HuH-7.5 (cell line): Measurements from ENCODE around the gene FOXO3.
"Not testable (repeated sequence)": the region's sequence is repeated elsewhere in the genome, so short reads cannot be mapped to it uniquely, and the experiment has no call there.

ENCODE experiments used
- DNase-seq: peaks from one replicate; pipeline ENCODE4 v3.0.0; 2011; ENCODE audit warnings: low spot score

The FOXO3 gene

DNA sequence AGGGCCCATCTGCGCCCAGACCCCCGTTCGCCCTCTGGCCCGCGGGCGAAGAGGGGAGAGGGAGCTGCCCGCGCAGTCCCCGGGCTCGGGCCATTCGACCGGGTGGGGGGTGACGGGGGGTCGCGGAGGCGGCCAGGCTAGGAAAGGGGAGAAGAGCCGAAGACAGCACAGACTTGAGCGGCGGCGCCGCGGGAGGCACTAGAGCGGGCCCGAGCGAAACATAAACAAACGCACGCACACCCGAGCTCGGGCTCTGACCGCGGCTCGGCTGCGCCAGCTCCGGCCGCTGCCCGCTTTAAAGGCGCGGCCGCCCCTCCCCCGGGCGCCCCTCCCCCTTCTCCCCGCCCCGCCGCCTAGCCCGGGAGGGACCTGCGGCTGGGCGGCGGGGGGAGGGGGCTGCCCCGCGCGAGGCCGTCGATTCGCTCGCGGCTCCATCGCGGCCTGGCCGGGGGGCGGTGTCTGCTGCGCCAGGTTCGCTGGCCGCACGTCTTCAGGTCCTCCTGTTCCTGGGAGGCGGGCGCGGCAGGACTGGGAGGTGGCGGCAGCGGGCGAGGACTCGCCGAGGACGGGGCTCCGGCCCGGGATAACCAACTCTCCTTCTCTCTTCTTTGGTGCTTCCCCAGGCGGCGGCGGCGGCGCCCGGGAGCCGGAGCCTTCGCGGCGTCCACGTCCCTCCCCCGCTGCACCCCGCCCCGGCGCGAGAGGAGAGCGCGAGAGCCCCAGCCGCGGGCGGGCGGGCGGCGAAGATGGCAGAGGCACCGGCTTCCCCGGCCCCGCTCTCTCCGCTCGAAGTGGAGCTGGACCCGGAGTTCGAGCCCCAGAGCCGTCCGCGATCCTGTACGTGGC lies at the start of gene FOXO3:
TSS of gene FOXO3 (plus strand) at position 455 of the 846 bp plus-strand sequence. CDS start at position 747, 292 bp downstream.
- DNase-seq, result peak; percentile 96

DNA sequence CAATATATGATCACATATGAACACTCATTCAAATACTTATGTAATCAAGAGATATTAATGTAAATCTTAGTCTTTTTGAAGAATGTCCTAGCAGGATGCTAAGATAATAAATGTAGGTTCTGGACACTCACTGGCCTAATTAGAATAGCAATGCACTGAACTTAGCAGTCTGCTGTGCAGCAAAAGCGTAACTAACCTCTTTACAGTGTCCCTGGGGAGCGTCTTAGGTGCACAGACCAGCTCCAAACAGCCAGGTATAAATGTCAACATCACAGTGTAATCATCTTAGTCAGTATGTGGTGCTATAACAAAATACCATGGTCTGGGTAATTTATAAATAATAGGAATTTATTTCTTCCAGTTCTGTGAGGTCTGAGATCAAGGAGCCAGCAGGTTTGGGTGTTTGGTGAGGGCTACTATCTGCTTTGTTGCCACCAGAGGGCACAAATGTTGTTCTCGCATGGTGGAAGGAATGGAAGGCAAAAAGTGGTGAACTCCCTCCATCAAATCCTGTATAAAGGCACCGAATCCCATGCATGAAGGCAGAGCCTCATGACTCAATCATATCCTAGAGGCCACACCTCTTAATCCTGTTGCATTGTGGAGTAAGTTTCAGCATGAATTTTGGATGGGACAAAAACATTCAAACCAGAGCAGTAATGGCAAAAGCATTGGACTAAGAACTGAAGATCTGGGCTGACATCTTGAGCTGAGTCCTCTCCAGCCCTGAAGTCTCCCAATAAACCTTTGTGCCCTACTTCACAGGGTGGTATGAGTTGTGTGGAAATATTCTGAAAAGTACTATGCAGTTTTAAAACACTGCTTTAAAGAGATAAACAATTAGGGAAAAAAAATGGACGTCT lies 41.8 kb upstream of the FOXO3 start:
- no peak for DNase-seq

DNA sequence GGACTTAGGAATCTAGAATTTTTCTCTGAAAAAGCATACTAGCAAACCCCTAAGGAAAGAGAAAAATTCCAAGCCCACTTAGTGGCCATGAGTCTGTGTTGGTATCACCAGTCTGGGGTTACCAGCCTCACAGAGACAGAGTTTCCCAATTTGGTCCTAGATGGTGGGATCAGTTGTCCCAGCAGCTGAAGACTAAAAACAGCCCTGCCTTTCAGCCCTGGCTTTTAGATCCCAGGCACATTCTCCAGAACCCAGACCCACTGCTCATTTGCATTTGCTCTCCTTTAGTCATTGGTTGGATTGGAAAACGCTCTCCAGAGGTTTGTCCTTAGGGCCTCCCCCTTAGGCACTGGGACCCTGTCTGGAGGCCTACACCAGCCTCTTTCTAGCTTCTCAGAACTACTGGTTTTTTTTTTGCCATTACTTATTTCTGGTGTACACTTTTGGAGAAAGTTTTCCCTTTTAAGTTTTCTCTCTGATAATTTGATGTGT lies 39.1 kb upstream of the FOXO3 start:
- DNase-seq, result no peak

DNA sequence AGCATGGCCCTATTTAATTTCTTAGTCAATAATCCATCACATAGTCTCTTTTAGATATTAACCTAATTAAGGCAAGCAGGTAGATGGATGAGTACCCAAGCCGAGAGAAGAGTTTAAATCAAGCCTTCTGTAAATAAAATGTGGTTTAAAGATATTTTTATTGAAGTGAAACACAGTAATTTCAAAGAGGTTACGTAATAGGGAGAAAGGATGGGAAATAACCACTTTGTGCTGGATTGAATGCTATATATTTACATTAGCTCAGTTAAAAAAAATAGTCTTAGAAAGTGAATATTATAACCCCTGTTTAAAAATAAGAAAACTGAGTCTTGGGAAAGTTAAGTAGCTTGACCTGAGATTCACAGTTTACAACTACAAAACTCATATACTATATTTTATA lies 37.0 kb upstream of the FOXO3 start:
- DNase-seq, result no peak

DNA sequence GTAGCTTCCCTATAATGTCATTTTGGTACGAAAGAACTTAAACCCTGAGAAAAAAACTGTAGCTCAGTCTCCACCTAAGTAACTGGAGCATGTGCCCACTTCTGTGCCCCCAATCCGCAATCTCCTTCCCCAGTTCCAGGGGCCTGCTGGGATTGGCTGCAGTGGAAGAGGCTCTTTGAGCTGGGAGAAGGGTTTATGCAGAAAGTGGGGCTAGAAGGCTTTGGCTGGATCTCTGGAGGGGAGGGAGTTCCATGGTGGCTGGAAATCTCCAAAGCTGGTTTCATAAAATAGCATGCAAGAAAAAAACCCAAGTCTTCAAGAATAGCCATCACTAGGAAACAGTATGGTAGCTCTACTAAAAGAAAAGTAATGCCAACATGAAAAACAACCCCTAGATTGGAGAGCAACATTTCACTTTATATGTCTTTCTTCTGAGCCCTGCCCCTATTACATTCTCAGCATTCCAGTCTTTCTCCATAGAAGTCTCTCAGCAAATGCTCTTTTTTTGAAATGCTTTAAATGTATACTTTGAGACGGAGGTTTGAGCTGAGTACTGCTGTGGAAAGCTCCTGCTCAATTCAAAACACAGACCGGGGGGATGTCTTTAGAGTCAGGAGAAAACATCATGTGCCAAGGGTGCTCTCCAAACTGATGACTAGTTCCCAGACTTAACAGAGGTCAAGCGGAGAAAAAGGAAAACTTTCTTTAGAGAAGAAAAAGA lies 36.0 kb upstream of the FOXO3 start:
- no peak for DNase-seq

DNA sequence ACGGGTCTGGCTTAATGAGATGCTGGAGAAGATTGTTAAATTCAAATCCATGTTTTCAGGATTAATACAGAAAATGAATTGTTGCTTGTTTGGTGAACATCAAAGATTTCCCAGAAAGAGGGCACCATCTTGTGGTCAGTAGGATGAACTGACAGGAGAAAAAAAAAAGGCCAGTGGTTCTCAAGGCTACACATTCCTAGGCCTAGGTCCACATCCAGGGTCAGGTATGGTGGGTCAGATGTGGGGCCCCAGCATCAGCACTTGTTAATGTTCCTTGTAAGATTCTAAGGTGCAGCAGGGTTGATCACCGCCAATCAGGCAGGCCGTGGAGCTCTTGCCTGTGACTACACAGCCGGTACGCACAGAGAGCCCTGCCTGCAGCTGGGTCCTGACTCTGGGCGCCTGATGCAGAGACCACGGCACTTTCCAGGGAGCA lies 34.0 kb upstream of the FOXO3 start:
- peak; percentile 23 for DNase-seq

DNA sequence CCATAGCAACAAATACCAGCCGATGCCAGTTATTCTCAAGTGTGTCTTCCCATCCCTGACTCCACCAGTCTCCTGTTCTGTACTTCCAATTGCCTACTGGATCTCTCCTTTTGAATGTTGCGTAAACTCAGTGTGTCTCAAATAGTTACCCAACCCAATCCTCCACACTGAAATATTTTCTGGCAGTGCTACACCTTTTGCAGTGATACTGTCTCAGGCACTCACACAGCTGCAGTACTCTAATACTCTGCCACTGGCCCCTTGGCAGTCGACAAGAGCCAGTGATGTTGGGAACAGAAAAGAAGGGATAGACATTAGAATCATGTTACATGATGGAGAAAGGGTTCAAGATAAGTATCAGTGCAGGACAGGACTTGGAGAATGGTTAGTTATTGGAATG lies 31.8 kb upstream of the FOXO3 start:
- no peak for DNase-seq

DNA sequence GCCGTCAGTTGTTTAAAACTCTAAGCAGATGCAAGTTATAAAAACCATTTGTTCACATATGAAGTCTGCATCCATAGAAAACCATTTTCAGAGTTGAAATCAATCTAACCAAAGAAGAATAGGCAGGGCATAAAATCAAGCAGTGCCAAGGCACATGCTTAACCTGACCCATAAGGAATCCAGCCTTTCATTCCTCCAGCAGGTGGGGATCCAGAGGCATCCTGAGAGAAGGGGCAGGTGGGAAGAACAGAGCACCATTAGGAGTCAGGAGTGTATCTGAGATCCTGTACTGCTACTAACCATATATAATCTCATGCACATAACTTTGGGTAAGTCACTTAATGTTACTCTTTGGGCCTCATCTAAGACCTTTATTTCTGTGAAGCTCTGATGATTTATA lies 29.4 kb upstream of the FOXO3 start:
- DNase-seq, result no peak

DNA sequence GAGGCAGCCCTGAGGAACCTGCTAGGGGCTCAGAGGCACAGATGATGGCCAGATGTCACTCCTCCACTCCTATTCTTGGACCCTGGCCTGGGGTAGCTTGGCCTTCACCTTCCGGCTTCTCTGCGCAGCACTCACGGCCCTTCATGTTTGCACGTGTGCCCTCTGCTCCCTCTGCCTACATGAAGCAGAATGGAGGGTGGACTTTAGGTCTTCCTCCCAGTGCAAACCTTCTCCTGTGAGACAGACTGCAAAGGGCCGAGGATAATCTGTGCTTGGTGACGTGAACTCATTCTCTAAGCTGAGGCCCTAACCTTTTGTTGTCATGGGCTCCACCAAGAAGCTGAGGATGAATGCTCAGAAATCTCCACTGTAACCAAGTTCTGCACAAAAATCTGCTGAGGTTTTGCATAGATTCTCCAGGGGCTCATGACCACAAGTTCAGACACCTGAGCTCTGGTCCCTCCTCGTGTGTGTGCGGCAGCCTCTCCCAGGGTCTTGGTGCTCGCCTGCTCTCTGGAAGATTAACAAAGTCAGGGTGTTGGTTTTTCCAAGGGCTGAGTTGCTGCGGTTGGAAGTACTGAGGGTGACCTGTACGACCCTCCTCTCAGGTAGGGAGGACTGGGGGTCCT lies 25.5 kb upstream of the FOXO3 start:
- no peak for DNase-seq

DNA sequence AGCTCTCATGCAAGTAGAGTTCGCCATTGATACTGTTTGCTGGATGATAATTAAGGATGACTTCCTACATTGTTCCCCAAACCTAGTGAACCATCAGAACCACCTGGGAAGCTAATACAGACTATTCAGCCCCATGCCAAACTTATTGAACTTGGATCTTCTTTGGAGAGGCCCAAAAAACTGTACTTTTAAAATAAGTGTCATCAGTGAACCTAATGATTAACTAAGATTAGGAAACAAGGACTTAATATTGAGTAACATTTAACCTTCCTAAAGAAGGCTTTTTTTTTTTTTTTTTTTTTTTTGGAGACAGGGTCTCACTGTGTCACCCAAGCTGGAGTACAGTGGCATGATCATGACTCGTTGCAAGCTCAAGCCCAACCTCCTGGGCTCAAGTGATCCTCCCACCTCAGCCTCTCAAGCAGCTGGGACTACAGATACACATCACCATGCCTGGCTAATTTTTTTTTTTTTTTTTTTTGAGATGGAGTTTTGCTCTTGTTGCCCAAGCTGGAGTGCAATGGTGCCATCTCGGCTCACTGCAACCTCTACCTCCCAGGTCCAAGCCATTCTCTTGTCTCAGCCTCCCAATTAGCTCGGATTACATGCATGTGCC lies 24.7 kb upstream of the FOXO3 start:
- not testable (repeated sequence) for DNase-seq

DNA sequence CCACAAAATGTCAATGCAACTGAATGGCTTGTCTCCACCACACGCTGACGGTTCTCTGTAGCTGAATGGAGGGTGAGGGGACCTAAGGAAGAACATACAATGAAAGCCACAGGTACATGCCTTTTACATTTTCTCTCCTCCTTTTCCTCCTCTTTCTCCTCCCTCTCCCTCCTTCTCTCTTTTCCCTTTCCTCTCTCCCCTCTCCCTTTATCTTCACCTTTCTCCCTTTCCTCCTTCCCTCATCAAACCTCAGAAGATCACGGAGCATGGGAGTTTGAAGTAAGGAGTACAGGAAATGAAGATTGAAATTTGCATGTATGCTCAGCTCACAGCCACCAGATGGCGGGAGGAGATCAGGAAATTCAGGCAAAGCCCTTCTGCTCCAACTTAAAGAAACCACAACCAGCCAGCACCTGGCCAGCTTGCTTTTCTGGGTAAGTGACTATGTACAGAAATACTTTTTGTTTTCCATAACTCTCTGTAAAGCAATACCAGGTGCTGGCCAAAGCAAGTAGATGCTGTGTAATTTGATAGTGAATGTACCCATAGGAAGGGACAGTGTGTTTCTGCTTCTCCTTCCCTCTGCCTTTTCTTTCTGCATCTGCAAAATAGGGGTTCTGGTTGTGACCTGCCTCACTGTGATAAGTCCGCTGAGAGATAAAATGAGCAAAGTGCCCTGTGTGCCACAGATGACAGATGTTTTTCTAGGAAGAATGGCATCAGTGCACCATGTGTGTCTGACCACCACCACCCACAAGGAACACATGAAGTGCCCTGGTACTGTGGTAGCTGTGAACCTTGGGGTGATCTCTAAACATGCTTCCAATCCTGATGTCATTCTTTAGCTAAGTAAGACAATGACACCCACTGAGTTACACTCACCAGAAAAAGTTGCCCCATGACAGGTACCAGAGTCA lies 18.6 kb upstream of the FOXO3 start:
- DNase-seq, result peak; percentile 39

DNA sequence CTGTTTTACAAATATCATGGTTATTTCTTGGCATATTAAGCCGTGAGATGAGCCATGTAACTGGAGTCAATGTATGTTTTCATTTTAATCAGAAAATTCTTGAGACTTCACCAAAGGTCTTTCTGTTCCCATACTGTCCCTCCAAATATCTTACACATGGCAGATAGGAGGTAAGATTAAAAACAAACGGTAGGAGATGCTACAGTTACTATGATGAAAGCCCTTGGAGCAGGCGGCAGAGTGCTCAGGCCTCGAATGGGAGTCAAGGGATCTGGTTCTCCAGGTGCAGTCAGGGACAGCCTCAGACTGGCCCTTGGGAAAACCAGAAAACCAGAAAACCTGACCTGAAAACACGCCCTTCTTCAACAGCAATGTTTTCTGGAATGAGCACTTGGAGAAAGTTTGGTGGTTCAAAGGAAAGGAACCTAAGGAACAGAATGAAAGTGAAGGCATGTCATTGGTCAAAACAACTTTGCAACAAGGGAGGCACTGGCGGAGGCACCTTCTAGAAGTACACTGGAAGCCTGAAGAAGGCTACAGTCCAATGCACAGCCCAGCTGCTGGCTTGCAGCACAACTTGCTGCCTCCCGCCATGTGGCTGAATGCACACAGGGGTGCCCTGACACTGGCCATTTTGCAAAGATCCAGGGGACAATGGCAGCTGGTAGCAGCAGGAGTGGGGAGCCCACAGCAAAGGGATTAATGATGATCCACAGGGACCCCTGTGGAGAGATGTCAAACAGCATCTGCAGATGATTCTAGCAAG lies 17.4 kb upstream of the FOXO3 start:
- DNase-seq, result no peak

DNA sequence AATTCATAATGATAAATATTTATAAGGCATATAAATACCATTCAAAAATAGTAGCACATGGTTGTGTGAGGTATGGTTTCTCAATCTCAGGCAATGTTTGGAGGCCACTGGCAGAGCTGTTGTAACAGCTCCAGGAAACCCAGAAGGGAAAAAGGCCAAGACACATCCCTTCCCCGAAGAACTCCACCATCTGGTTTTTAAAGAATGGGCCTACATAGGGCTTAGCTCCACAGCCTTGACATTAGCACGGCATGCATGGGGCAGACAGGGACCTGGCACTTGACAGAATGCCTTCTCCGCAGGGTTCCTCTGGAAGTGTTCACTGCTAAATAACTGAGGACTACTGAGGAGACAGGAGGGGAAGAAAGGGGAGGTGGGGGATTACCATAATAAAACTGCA lies 16.1 kb upstream of the FOXO3 start:
- DNase-seq, result no peak

DNA sequence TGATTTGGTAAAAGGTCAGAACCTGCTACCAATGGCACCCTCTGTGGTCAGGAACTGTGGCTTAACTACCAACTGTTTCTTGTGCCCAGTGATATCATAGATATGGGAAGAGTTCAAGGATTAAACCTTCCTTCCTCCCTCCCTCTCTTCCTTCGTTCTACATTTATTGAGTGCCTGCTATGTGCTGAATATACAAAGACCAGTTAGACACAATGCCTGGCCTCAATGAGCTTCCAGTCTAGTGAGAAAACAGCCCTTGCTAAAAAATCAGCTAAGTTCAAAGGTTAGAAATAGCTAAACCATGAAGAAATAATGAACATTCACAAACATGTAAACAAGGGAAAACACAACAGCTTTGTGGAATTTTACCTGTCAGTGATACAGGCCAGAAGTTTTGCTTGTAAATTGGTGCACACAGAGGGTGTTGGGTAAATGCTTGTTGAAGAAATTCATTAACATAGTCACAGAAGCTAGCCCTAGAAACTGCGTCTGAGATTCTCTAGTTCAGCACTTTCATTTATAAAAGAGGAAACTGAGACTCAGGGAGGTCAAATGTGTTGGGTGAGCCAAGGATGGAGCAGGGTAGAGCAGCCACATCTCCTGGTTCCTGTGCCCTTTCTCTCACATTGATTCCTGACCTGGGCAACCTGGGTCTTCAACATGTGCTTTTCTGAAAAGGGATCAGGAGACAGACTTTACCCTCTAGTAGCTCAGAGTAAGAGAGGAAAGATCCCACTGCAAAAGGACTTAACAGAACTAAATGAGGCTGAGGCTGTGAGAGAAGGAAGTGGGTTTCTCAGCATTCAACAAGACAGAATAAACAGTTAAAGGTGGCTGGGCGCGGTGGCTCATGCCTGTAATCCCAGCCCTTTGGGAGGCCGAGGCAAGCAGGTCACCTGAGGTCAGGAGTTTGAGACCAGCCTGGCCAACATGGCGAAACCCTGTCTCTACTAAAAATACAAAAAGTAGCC lies 14.4 kb upstream of the FOXO3 start:
- no peak for DNase-seq

DNA sequence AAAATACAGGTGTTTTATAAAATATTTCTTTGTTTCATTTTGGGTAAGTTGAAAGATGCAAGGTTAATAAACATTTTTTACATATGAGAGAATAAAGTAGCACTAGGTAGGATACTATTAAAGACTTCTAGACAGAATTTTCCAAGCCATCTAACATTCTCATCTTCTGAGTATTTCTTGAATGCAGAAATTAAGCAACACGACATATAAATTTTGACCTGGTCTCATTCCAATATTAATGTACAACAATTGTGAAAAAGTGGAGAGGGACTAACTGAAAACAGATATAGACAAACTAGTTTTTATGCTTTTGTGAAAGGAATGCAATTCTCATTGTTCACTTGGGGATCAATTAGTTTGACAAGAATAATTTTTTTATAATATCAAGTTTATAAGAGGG lies 11.5 kb upstream of the FOXO3 start:
- DNase-seq, result no peak

DNA sequence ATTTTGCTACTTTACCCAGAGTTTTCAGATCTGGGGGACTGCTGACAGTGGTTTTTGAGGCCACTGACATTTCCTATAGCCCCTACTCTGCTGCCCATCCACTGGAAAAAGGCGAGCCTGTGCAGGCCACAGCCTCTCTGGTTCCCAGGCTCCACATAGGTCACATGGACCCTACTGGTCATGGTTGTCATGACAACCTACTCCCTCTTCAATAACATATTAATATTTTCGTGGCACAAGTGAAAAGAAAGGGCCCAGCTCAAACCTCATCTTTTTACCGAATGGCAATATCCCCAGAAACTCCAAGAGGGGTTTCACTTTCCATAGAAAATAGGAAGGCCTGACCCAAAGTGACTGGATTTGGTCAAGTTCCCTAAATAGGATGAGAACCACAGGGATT lies 11.0 kb upstream of the FOXO3 start:
- no peak for DNase-seq

DNA sequence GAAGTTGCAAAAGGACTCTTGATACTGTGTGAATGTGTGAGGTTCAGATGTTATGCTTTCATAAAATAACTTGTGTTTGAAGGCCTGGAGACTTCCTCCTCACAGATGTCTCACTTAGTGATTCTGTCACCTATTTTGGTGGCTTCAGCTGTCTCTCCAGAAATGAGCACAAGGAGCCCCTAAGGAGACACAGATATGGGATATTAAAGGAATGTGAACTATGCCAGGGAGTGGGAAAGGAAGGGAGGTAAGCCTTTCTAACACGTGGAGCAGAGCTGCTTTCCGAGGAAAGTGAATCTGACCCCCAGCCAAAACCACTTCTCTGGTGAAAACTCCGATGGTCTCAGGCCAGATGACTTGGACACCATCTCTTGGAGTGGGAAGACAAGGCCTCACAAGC lies 10.5 kb upstream of the FOXO3 start:
- DNase-seq, result no peak

DNA sequence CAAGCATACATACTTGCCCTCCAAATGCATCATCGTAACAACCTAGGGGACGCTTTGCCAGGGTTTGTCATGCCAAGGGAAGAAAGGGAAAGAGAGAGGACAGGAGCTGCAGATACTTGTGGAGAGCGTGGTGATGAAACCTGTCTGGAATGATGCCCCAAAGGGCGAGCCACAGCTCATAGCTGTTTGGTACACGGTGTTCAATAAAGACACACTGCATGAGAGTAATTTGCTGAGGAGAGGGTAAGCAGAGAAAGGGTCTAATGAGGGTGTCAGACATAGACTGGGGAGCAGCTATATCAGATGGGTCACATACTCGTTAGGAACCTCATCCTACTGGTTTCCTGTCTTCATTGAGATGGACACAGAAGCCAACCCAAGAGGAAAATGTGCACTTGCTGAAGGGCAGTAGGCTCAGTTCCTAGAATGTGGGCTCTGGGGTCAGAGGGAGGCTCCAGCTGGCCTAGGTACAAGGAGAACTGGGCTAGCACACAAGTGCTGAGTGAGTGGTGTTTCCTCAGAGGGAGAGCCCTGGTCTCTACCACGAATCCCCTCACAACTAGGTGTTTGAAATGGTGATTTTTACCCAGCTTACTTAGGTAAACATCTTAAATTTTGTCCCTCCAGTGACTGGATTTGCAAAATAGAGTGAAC lies 5.2 kb upstream of the FOXO3 start:
- no peak for DNase-seq
